GM19023 (cell line): ENCODE measurements around the gene ATG101.

Source experiments
- ATAC-seq: cut with Tn5 transposase; IDR thresholded peaks from one replicate; pipeline ENCODE4 v1.9.1; 2021; ENCODE audit warnings: mild to moderate bottlenecking, moderate library complexity; ENCODE audit not compliant: unreplicated experiment

ATG101 gene

DNA sequence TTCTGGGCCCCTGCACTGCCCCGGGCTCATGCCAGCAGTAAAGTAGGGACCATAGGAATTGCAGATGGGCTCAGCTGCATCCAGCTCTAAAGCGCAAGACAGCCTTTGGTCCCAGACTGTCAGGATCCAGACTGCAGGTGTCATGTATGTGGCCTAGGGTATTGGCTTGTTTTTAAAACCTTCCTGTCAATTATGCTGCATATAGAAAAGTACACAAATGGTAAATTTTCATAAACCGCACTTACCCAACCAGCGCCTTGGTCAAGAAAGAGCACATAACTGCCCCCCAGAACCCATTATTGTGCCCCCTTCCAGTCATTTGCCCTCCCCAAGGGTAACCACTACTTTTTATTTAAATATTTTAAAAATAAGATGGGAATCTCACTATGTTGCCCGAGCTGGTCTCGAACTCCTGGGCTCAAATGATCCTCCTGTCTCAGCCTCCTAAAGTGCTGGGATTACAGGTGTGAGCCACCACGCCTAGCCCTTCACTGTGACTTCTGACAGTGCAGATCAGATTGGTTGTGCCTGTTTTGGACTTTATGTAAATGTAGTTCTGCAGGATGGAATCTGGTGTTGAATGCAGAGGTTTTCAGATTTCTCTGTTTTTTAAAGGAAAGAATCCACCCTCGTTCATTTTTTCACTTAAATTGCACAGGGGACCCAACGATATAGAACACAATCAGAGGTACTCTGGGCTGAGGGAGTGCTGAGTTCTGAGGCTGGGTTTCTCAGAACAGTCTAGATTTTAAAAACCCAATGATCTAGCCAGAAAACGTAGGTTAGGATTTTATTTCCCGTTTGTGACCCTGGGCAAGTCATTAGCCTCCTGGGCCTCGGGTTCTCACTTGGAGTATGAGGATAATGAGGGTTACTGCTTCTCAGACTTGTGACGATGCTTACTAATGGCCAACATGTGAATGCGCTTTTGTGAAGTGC, 11.9 kb upstream of the ATG101 start:
- ATAC-seq, result no peak

DNA sequence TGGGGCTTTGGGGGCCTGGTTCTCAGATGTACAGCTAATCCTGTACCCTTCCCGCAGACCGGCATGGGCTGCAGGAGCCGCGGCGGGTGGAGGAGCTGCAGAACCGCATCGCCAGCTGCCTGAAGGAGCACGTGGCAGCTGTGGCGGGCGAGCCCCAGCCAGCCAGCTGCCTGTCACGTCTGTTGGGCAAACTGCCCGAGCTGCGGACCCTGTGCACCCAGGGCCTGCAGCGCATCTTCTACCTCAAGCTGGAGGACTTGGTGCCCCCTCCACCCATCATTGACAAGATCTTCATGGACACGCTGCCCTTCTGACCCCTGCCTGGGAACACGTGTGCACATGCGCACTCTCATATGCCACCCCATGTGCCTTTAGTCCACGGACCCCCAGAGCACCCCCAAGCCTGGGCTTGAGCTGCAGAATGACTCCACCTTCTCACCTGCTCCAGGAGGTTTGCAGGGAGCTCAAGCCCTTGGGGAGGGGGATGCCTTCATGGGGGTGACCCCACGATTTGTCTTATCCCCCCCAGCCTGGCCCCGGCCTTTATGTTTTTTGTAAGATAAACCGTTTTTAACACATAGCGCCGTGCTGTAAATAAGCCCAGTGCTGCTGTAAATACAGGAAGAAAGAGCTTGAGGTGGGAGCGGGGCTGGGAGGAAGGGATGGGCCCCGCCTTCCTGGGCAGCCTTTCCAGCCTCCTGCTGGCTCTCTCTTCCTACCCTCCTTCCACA, 11.0 kb upstream of the ATG101 start:
- ATAC-seq, result no peak

DNA sequence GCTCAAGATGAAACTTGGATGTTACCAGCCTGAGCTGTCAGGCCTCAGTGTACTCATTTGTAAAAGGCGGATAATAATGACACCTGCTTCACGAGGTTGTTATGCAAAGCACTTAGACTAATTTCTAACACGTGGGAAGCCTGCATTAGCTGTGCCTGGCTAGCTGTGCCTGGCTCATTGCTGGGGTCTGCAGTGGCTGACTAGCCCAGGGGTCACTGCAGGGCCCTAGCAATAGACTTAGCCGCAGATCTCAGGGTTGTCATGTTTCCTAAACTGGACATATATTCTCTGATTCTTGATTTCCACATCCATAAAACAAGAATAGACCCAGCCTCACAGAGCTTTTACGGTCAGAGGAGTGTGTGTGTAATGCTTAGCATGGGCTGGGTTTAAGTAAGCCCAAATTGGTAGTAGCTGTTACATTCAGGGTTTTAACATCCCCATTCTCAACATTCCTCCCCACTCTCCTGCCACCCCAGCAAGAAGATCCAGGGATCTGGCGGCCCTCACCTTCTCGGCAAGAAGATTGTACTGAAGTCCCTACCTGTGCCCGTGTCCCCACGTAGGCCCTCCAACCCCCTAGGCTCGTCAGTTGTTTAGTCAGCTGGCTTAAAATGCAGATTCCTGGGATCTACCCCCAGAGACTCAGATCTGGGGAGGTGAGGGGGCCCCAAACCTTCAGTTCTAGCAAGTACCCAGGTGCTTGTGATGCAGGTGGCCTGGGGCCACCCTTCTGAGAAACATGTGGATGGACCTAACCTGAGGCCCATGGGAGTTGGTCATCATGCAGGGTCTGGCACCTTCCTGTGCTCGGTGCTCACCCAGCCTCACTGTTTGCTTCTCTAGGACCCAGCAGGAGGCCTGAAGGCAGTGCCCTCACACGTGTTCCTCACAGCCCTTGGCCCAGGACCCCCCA, 9.9 kb upstream of the ATG101 start:
- ATAC-seq, result no peak

DNA sequence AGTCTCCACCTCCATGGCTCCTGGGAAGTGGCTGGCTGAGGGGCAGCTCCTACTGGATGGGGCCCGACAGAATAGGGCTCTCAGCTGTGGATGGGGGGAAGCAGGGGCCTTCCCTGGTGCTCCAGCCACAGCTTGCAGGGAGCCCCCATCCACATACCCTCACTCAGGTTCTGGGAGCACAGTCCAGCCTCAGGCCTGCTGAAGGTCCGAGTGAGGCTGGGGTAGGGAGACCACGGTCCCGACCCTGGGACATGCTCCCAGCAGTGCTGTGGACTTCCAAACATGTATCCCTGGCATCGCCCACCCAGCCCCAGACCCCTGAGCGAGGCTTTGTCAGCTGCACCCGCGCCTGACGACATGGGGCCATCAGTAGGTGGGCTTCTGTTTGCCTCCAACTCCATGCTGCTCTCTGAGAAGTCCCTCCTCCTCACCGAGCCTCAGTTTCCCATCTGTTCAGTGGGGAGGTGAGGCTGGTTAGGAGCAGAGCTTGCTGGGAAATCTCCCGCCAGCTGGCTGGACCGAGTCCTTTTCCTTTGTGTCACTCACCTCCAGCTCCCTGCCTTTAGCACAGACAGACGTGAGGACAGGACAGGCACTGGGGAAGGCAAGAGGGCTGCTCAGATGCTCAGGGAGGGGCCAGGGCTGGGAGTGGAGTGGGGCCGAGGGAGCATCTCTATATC, 9.1 kb upstream of the ATG101 start:
- ATAC-seq, result no peak

DNA sequence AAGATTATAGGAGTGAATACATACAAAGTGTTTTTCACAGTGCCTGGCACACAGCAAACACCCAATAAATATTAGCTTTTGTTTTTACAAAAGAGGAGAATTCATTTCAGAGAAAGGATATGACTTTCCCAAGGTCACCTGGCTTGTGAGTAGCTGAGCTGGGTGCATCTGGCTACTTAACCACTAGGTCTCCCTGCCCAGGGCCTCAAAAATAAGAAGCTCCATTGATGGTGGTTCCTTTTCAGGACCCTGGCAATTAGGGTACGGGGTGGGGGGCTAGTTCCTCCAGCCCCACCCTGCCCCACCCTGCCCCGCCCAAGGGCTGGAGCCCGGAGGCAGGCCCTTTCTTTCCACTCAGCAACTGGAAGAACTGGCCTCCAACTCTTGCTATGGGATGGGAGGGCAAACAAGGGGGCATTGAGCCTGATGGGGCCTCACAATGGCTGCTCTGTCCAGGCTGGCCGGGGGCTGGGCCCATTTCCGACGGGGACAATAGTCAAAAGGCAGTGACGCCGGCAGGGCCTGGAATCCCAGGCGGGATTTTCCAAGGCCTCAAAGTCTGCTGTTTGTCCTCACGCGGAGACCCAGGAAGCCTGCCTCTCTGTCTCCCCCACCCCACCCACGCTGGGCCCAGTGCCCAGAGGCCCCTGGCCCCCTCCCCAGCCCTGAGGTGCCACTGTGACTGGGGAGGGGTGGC, 8.2 kb upstream of the ATG101 start:
- no peak for ATAC-seq

DNA sequence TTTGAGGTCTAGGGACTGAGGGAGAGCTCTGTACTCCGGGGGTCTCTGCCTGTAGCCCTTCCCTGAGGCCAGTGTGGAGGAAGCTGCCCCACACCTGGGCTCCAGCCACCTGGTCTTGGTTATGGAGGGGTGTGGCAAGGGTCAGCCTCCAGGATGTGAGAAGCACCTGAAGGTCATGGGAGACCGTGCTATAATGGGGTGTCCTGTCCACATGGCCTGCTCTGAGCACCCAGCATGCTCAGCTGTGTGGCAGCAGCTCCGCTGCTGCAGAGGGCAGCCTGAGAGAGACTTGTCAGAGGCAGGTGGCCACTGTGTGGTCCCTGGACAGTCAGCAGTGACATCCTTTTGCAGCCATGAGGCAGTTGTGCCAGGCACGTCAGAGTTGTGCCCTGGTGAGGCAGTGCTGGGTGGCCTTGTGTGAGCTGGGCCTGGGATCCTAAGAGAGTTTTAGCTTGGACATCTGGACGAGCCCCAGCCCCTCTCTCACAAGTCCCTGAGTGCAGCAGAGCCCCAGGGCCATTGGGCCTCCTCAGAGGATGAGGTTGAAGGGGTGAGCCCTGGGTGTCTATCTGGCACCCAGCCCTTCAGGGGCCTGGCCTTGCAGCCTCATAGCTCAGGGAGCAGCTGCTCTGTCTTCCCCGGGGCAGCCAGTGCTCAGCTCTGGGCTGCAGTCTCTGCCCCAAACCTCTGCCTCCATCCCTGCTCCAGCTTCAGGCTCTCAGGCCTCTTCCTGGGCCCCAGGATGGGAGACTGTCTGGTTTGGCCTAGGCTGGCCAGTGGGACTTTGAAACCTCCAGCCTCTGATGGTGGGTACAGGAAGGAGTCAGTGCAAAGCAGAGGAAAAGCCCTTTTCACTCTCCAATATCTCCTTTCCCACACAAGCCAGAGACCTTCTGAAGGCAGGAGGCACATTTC, 7.4 kb upstream of the ATG101 start:
- ATAC-seq, result no peak

DNA sequence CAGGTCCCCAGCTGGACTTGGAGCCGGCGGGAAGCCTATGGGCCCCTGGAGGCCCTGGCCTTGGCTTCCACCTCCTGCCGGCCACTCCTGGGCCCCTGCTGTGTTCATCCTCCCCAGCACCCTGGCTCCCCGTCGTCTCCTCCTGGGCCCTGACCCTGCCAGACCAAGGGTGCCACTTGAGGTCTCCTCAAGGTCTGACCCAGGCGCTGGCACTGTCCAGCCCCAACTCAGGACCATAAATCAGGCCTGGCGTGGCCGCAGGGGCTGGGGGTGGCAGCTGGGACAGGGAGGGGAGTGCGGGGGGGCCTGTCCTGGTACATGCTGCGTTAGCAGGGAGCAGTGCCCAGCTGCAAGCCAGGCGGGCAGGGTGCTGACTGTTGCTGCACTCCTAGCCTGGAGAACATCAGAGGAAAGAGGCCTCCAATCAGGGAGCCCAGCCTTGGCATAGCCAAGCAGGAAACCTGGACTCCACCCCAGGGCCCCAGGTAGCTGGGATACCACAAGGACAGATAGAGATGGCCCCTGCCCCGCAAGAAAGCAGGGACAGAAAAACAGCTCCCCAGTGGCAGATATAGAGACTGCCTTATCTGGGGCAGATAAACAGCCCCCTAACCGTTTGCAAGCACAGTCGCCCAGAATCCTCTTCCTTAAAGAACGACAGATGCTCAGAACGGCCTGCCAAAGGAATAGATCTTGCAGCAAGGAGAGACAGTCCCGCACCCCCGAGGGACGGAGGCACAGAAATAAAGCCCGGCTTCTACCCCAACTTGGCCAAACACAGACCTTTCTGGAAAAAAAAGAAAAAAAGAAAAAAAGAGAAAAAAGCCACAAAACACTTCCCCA, 6.5 kb upstream of the ATG101 start:
- no peak for ATAC-seq

DNA sequence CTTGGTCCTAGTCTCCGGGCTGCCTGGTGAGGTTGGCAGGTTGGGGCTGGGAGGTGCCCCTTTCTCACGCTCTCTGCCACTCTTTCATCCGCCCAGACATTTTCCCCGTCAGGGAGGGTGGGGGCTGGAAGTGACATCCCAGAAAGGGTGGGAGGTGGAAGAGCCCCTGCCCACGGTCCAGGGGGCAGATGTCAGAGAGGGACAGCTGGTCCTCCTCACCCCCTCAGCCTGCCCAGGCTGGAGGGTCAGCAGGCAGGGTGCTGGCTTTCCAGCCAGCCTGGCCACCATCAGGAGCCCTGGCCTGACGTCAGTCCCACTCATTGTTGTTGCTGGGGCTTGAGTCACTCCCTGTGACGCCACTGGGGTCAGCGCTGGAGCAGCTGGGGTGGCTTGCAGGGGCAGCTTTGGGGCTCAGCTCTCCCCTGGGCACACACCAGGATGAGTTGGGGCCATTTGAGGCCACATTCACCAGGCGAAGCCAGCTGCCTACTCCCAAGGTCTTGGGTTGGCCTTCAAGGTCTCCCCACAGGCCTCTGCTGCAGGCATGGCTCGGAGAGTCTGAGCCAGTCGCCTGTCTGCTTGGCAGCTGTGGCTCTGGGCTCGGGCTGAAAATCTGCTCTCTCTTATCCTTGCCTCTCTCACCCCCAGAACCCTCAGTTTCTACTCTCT, 5.7 kb upstream of the ATG101 start:
- no peak for ATAC-seq

DNA sequence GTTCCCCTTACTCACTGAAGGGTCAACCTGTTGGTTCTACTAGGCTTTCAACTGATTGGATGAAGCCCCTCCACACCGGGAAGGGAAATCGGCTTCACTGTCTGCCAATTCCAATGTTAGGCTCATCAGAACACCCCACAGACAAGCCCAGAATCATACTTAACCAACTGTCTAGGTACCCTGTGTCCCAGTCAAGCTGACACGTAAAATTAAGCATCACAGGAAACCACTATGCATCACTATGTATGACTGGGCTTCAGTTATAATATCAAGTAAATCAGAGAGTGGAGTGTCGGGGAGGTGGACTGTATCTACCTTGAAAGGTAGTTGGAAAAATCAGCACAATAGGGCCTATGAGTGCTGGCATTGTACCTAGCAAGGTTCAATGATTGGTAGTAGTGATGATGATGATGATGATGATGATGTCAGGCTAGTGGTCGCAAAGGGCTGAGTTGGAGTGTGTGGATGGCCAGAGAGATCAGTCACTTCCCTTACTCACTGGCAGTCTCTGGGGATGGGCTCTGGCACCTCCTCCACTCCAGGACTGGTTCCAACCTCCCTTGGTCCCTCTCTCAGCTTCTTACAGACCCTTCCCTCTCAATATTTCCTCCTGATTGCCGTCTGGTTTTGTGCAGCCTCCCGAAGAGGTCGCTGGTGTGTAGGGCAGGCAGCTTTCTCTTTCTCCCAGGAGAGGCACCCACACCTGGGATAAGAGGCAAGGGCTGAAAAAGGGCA, 3.3 kb upstream of the ATG101 start:
- no peak for ATAC-seq

DNA sequence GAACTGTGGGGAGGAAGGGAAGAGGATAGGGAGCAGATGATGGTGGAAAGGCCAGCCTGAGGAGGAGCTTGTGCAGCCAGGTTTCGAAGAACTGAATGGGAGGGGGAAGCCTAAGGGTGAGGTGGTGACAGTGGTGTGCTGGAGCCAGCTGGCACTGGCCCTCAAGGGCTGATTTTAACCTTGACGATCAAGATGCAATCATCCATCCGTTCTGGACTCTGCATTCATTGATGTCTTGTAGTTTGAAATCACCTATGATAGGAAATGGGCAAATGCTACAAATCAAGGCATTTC, 2.8 kb upstream of the ATG101 start:
- no peak for ATAC-seq

DNA sequence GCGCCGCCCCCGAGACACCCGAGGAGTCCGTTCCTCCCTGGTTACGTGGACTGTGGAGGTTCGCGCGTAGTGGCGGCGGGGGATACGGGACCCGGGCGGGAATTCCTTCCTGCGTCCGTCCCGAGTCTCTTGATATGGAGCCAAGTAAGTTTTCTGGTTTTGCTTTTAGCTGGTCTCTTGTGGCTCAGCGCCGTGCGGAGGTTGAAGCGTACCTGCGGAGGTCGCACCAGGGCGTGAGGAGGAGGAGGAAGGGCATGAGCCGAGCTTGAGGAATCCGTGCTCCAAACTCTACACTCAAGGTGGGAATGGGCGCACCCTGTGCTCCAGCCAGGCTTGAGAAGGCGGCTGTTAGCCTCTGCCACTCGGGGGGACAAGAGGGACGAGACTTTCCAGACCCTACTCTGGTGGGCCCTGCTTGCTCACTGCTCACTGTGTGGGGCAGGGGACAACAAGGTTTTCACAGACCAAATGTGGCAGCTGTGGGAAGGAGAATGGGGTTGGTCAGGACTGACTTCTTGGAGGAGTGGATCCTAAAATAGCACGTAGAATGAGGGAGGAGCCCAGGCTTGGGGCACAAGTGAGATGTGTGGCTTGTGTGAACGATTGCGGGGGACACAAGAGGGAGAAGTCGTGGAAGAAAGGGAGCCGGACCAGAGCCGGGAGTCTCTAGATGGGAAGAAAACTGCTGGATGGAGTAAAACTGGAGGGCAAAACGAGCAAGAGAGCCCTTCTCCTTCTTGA, 577 bp downstream of the ATG101 start:
- peak; percentile 23 for ATAC-seq

DNA sequence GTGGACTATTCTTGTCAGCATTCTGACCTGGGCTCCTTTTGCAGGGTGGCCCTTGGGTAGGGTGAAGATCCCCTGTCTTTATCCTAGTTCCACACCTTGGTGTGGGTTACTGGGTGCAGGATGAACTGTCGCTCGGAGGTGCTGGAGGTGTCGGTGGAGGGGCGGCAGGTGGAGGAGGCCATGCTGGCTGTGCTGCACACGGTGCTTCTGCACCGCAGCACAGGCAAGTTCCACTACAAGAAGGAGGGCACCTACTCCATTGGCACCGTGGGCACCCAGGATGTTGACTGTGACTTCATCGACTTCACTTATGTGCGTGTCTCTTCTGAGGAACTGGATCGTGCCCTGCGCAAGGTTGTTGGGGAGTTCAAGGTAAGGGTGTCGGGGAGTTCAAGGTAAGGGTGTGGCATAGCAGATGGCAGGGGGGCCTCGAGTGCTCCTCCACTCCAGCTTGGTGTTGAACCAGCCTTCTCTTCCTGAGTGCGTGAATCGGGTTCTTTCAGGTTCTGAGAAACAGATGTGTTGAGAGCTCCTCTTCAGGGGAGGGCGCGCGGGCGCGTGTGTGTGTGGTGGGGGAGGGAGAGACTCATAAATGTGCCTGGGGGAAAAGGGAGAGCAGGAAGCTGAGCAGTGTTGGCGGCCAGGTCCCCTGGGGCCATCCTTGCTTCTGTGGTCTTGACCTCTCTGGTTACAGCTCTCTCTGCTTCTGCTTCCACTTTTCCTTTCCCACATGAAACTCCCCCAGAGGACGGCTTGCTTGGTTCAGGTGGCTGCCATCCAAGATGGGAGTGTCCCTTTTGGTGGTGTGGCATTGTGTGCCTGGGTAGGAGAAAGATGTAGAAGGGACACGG, 4.0 kb downstream of the ATG101 start:
- no peak for ATAC-seq

DNA sequence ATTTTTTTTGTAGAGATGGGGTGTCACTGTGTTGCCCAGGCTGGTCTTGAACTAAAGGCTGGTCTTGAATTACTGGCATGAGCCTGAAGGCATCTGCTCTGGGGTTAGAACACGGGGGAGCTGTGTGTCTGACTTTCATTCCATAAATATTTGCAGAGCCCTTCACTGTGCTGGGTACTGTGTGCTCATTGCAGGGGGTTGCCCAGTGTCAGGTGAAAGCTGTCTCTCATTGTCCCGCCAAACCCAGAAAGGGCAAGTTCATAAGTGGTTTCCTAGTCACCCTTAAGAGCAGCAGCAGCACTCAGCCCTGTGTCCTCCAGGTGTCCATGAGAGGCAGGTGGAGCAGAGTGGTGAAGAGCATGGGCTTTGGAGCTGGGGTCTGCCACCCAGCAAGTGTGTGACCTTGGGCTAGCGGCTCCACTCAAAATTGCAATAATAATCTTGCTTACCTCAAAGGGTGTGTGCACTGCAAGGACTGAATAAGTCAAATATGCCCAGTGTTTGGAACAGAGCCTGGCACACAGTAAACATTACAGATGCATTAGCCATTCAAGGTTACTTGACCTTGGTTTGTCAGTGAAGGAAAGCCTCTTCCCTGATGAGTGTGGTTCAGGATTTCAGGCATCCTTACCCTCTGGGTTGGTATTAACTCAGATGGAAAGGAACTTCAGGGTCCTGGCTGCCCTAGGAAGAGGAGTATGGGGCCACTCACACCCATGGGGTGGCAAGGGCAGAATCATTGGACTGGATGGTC, 5.4 kb downstream of the ATG101 start:
- ATAC-seq, result no peak

DNA sequence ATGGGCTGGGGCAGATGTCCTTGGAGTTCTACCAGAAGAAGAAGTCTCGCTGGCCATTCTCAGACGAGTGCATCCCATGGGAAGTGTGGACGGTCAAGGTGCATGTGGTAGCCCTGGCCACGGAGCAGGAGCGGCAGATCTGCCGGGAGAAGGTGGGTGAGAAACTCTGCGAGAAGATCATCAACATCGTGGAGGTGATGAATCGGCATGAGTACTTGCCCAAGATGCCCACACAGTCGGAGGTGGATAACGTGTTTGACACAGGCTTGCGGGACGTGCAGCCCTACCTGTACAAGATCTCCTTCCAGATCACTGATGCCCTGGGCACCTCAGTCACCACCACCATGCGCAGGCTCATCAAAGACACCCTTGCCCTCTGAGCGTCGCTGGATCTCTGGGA, 7.0 kb downstream of the ATG101 start:
- ATAC-seq, result no peak

DNA sequence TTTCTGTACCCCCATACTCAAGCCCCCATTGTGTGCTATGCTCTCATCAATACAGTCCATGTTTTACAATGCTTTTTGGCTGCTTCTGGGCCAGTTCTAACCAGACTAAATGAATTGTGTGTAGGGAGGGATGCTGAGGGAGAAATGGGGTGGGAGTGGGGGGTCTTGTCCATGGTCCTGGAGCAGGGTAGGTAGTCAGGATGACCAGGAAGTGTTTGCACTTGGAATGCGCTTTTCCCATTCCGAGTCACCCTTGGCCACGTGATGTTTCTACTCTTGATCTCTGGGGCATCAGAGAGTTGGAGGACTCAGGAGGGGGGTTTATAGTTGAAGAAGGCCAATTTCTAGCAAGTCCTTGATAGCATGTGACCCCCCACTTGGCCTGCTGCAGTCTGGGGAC, 8.5 kb downstream of the ATG101 start:
- ATAC-seq, result no peak
